HG02798 (cell line): ENCODE measurements around the gene BASP1.
A peak's percentile ranks its signal among the peaks of the same experiment; 100 is the strongest.

Experiments
- ATAC-seq: cut with Tn5 transposase; IDR thresholded peaks from one replicate; pipeline ENCODE4 v1.9.1; 2021; ENCODE audit warnings: mild to moderate bottlenecking; ENCODE audit not compliant: unreplicated experiment, poor library complexity

Gene BASP1

GRCh38 chr5:17221843-17222636 lies 4.6 kb downstream of the BASP1 start:
- peak; percentile 21 for ATAC-seq

GRCh38 chr5:17222664-17223063 lies 5.2 kb downstream of the BASP1 start:
- no peak for ATAC-seq

- peak; percentile 46 for ATAC-seq
These were observed 6.1 kb downstream of the BASP1 start for GRCh38 chr5:17223367-17224185.

GRCh38 chr5:17224858-17225511 lies 7.6 kb downstream of the BASP1 start:
- peak; percentile 65 for ATAC-seq

- ATAC-seq = no peak
These were observed 8.1 kb downstream of the BASP1 start for GRCh38 chr5:17225520-17225919.

GRCh38 chr5:17227868-17228267 lies 10.4 kb downstream of the BASP1 start:
- no peak for ATAC-seq

GRCh38 chr5:17228821-17229291 lies 11.4 kb downstream of the BASP1 start:
- ATAC-seq = peak; percentile 65

GRCh38 chr5:17229313-17229712 lies 11.9 kb downstream of the BASP1 start:
- ATAC-seq = peak; percentile 32

- ATAC-seq = no peak
These were observed 12.8 kb downstream of the BASP1 start for GRCh38 chr5:17230191-17230590.

- no peak for ATAC-seq
These were observed 13.5 kb downstream of the BASP1 start for GRCh38 chr5:17230808-17231525.

- no peak for ATAC-seq
These were observed 15.0 kb downstream of the BASP1 start for GRCh38 chr5:17232405-17232804.

- no peak for ATAC-seq
These were observed 16.1 kb downstream of the BASP1 start for GRCh38 chr5:17233488-17233887.

GRCh38 chr5:17234374-17234773 lies 16.9 kb downstream of the BASP1 start:
- ATAC-seq = no peak

- no peak for ATAC-seq
These were observed 18.4 kb downstream of the BASP1 start for GRCh38 chr5:17235731-17236330.

GRCh38 chr5:17238521-17239041 lies 21.1 kb downstream of the BASP1 start:
- no peak for ATAC-seq

GRCh38 chr5:17239953-17240352 lies 22.5 kb downstream of the BASP1 start:
- ATAC-seq = no peak

- no peak for ATAC-seq
These were observed 23.1 kb downstream of the BASP1 start for GRCh38 chr5:17240487-17240886.

GRCh38 chr5:17241635-17242034 lies 24.2 kb downstream of the BASP1 start:
- no peak for ATAC-seq

GRCh38 chr5:17243287-17244063 lies 26.0 kb downstream of the BASP1 start:
- no peak for ATAC-seq
